Activated naive CD4-positive, alpha-beta T cell treated with anti-CD3 and anti-CD28 coated beads for 36 hours (primary cell): Measurements from ENCODE around the gene IGLON5. TPM values are rescaled to one million over a fixed set of nuclear protein-coding genes. Genes with fewer than 3 reads are reported as not detected.

Source experiments
- CTCF ChIA-PET: fragments of 350-600 bp; sonication (Branson Sonifier 250); formaldehyde crosslinking; loops from one replicate; lab custom pipeline; 2021; ENCODE audit warnings: antibody characterized with exemption; lab: Charles Lee
- DNase-seq: peaks from one replicate; pipeline ENCODE4 v3.0.0-alpha.2; 2020
- H3K27ac Mint-ChIP-seq: one replicate; pipeline ENCODE4 v1.8.0; 2021; ENCODE audit warnings: mild to moderate bottlenecking, mixed read lengths
- H3K27me3 Mint-ChIP-seq: one replicate; pipeline ENCODE4 v1.8.0; 2021; ENCODE audit warnings: low read depth, mixed read lengths
- H3K36me3 Mint-ChIP-seq: one replicate; pipeline ENCODE4 v1.8.0; 2021; ENCODE audit warnings: low read depth, mixed read lengths
- H3K4me1 Mint-ChIP-seq: one replicate; pipeline ENCODE4 v1.8.0; 2021; ENCODE audit warnings: low read depth, mixed read lengths
- H3K4me3 Mint-ChIP-seq: one replicate; pipeline ENCODE4 v1.8.0; 2021; ENCODE audit warnings: mild to moderate bottlenecking, moderate library complexity, mixed read lengths
- H3K9me3 Mint-ChIP-seq: one replicate; pipeline ENCODE4 v1.8.0; 2021; ENCODE audit warnings: mixed read lengths
- intact Hi-C: fragments of 100-400 bp; cut with micrococcal nuclease; formaldehyde crosslinking; loops from one replicate; pipeline ENCODE4 v1.15.1; 2023
- total RNA-seq, 2 experiments: library from RNA; stranded (reverse); gene quantifications; one replicate each; pipeline ENCODE4 v1.2.3, GENCODE V29; 2021

Gene IGLON5
- total RNA-seq, 2 experiments from 2014 or later: not detected

DNA sequence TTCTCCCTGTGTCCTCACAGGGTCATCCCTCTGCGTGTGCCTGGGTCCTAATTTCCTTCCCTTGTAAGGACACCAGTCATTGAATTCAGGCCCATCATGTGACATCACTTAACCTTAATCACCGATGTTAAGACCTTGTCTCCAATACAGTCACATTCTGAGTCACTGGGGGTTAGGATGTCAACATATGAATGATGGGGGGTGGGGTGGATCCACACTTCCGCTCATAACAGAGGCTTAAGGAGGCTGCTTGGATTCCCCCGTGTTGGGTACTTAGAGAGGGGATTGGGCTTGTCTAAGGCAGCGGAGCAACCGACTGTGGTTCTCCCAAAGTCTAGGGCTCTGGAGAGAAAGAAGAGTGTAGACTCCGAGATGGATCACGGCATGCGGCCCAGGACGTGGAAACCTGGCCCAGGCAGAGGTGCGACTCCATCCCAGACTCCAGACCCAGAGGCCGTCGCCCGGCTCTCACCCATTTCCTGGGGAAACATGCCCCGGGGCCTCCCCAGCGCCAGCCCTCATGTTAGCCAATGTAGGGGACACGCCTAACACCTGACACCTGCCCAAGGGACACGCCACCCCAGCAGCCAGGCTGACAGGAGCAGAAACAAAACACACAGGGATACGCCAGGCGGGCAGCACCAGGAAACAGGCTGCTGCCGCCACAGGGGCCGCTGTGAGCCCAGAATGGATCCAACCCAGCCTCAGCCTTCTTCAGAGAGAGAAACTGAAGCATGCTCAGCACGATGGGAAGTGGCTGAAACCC lies 17.1 kb upstream of the IGLON5 start:
- peaks cover 10% of the 10 kb centered on the region for H3K27me3 Mint-ChIP-seq
- intact Hi-C loops: no loop called here
- H3K4me3 Mint-ChIP-seq: no peak overlapping the region
- H3K4me1 Mint-ChIP-seq: no peaks in the 10 kb centered on the region
- DNase-seq: no peak
- no peaks in the 10 kb centered on the region for H3K36me3 Mint-ChIP-seq
- no peaks in the 10 kb centered on the region for H3K9me3 Mint-ChIP-seq
- no peak overlapping the region for H3K27ac Mint-ChIP-seq
- CTCF ChIA-PET: interaction anchor here (0.8 to 1.8 kb wide), 2 partner anchors 44 to 127 kb away, joined by 4 read pairs; no protein-coding TSS in a partner anchor

DNA sequence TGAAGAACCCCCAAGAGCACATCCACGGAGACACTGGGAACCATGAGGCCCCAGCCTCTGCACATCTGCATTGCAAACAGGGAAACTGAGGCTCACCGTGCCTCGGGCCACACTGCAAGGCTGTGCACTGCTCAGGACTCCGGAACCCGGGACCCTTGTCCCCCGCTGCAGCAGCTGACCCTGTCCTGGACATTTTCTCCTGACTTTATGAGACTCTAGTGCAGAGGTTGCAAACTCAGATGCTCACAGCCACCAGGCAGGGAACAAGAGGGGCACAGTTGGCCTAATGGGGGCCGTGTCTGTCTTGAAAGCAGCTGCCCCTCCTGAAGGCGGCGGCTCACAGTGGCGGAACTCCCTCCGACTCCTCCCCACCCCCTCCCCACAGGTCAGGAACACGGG lies 16.5 kb upstream of the IGLON5 start:
- Mint-ChIP-seq H3K27me3 (peaks cover 10% of the 10 kb centered on the region), H3K9me3 (no peaks in the 10 kb centered on the region), H3K27ac (no peak overlapping the region), H3K36me3 (no peaks in the 10 kb centered on the region), H3K4me1 (no peaks in the 10 kb centered on the region), H3K4me3 (no peak overlapping the region)
- intact Hi-C loops: no loop called here
- no peak for DNase-seq
- CTCF ChIA-PET: interaction anchor here (1.8 kb wide), 1 partner anchor 44 kb away, joined by 4 read pairs; no protein-coding TSS in a partner anchor

DNA sequence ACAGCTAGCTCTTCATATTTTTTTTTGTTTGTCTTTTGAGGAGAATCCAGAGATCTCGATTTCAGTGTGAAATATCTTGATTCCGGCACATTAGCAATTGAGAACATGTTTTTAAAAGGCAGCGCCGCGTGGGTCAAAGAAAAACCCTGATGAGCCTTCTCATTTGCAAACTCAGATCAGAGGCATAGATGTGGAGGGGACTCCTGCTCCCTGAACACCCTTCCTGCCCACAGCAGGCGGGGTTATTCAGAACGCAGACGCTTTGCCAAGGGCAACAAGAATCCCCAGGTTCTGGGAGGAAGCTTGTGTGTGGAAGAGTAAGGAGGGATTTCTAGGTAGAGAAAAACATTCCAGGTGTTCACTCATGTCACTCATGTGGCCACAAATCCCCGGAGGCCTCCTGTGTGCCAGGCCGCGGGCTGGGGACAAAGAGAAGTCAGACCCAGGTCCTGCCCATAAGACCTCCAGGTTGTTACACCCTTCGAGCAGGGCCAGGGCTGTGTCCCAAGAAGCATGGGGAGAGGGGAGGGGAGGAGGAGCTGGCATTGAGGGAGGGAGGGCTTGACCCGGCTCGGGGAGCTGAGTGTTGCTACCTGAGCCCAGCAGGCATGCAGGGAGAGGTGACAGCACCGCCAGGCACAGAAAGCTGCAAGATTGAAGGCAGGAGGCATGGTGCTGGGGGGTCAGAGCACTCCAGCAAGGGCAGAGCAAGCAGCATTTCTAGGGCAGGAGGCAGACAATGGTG lies 15.9 kb upstream of the IGLON5 start:
- no peak overlapping the region for H3K27ac Mint-ChIP-seq
- intact Hi-C loops: no loop called here
- no peak for DNase-seq
- H3K9me3 Mint-ChIP-seq: no peaks in the 10 kb centered on the region
- no peak overlapping the region for H3K4me3 Mint-ChIP-seq
- no peaks in the 10 kb centered on the region for H3K36me3 Mint-ChIP-seq
- no peaks in the 10 kb centered on the region for H3K4me1 Mint-ChIP-seq
- peaks cover 8% of the 10 kb centered on the region for H3K27me3 Mint-ChIP-seq
- CTCF ChIA-PET: interaction anchor here (0.6 to 1.8 kb wide), 2 partner anchors 43 to 142 kb away, joined by 4 read pairs; no protein-coding TSS in a partner anchor

DNA sequence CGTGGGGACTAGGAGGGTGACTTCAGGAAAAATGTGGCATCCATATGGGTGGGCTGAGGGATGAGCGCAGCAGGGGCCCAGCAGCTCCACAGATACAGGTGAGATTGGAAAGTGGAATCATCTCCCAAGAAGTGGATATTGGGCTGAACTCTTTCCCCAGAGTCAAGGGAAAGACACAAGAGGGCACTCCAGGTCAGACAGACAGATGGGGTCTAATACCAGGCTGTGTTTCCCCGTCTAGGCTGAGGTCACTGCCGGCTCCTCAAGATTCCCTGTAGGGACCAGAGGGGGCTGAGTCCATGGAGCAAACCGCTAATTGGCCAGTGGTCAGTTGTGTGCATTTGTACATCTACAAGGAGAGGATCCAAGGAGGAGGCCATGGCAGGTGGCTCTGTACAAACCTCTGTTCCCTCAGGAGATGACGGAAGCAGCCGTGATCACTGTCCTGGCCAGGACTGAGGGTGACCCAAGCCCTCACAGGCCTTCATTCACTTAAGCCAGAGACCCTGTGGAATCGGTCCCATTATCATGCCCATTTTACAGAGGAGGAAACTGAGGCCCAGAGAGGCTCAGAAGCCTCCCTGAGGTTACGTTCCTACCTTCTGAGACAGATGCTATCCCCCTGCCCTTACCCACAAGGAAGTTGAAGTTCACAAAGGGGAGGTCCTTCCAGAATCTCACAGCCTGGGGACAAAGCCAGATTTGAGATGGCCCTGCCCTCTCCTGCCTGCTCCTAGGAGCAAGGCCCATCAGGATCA lies 14.9 kb upstream of the IGLON5 start:
- no peak overlapping the region for H3K4me3 Mint-ChIP-seq
- no peaks in the 10 kb centered on the region for H3K9me3 Mint-ChIP-seq
- H3K27me3 Mint-ChIP-seq: peaks cover 8% of the 10 kb centered on the region
- intact Hi-C loops: no loop called here
- CTCF ChIA-PET: interaction anchor here (0.6 to 1.8 kb wide), 2 partner anchors 42 to 141 kb away, joined by 4 read pairs; no protein-coding TSS in a partner anchor
- no peak overlapping the region for H3K27ac Mint-ChIP-seq
- DNase-seq: no peak
- no peaks in the 10 kb centered on the region for H3K36me3 Mint-ChIP-seq
- H3K4me1 Mint-ChIP-seq: no peaks in the 10 kb centered on the region

DNA sequence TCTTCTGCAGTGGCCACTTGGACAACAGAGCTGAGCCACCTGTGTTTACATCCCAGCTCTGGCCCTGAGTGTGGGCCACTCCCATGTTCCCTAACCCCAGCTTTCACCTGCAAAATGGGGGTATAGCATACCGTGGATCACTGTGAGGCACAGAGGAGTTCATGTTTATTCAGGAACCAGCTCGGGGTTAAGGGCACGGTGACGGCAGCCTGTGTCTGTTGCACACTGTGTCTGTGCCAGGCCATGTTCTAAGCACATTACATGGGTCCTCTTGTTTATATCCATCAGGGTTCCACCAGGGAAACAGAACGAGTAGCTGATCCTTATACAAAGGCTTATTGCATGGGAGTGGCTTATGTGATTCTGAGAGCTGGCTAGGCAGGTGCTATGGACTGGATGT lies 14.0 kb upstream of the IGLON5 start:
- Mint-ChIP-seq H3K36me3 (no peaks in the 10 kb centered on the region), H3K4me1 (no peaks in the 10 kb centered on the region), H3K9me3 (no peaks in the 10 kb centered on the region), H3K4me3 (no peak overlapping the region), H3K27me3 (peaks cover 8% of the 10 kb centered on the region), H3K27ac (no peak overlapping the region)
- intact Hi-C loops: no loop called here
- no peak for DNase-seq
- CTCF ChIA-PET: no interaction called here

DNA sequence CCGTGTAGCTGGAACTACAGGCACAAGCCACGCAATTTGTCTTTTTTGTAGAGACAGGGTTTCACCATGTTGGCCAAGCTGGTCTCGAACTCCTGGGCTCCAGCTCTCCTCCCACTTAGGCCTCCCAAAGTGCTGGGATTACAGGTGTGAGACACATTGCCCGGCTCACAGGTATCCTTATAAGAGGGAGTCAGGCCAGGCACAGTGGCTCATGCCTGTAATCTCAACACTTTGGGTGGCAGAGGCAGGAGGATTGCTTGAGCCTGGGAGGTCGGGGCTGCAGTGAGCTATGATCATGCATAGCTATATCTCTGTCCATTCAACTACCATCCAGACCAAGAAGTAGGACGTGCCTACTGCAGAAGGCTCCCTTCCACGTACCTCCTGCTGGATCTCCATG lies 10.2 kb upstream of the IGLON5 start:
- H3K27ac Mint-ChIP-seq: no peak overlapping the region
- H3K36me3 Mint-ChIP-seq: no peaks in the 10 kb centered on the region
- H3K4me3 Mint-ChIP-seq: no peak overlapping the region
- H3K4me1 Mint-ChIP-seq: no peaks in the 10 kb centered on the region
- no peak for DNase-seq
- H3K9me3 Mint-ChIP-seq: peaks cover 9% of the 10 kb centered on the region
- CTCF ChIA-PET: no interaction called here
- intact Hi-C loops: no loop called here
- peaks cover 2% of the 10 kb centered on the region for H3K27me3 Mint-ChIP-seq

DNA sequence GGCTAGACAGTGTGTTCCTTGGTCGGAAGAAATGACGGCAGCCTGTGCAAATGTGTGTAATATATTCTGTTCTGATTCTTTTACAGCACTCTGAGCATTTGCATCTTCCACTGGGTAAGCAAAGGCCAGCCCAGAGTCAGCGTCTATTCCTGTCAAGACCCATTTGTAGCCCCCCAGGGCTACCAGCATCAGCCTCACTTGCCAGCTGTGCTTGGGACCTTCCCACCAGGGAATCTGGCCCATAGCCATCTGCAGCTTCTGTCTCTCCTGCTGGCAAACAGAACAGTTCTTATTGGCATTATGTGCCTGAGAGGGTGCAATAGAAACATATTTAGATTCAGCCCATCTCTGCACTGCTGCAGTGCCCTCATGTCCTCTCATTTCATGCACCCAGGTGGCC lies 6.0 kb upstream of the IGLON5 start:
- Mint-ChIP-seq H3K27ac (no peak overlapping the region), H3K4me3 (no peak overlapping the region), H3K9me3 (peaks cover 19% of the 10 kb centered on the region), H3K27me3 (peaks cover 28% of the 10 kb centered on the region), H3K4me1 (no peaks in the 10 kb centered on the region), H3K36me3 (peaks cover 2% of the 10 kb centered on the region)
- no peak for DNase-seq
- intact Hi-C loops: no loop called here
- CTCF ChIA-PET: no interaction called here

DNA sequence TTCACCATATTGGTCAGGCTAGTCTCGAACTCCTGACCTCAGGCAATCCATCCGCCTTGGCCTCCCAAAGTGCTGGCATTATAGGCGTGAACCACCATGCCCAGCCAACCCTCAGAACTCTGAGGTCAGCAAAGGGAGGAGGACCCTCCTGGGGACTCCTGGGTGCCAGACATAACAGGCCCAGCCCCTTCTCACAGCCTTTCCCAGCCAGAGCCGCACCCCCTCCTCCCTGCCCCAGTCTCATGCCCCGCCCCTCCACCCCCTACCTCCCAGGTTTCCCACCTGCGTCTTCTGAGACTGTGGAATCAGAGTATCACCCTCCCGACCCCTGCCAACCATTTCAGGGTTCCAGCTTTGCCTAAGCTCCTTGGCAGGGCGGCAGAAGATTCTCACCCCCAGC lies 5.2 kb downstream of the IGLON5 start:
- no peak for DNase-seq
- intact Hi-C loops: no loop called here
- CTCF ChIA-PET: no interaction called here
- H3K27me3 Mint-ChIP-seq: peaks cover 29% of the 10 kb centered on the region
- no peak overlapping the region for H3K4me3 Mint-ChIP-seq
- no peak overlapping the region for H3K27ac Mint-ChIP-seq
- H3K9me3 Mint-ChIP-seq: no peaks in the 10 kb centered on the region
- no peaks in the 10 kb centered on the region for H3K4me1 Mint-ChIP-seq
- no peaks in the 10 kb centered on the region for H3K36me3 Mint-ChIP-seq

DNA sequence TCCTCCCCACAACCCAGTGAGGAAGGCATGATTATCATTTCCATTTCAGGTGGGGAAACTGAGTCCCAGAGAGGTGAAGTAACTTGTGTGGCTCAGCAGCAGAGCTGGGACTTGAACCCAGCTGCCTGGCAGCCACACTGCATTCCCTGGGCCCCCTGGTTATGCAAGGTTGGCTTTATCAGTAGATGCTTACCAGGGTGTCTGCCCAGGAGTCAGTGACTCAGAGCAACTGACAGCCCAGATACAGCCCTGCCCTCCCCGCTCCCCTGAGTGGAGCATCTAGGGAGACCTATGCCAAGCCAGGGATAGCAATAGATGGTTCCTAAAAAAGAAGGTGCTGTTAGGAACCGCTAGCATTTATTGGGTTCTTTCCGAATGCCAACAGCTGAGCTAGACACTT lies 5.9 kb downstream of the IGLON5 start:
- no peak overlapping the region for H3K4me3 Mint-ChIP-seq
- CTCF ChIA-PET: no interaction called here
- H3K4me1 Mint-ChIP-seq: no peaks in the 10 kb centered on the region
- no peaks in the 10 kb centered on the region for H3K9me3 Mint-ChIP-seq
- DNase-seq: no peak
- H3K36me3 Mint-ChIP-seq: no peaks in the 10 kb centered on the region
- H3K27ac Mint-ChIP-seq: no peak overlapping the region
- peaks cover 26% of the 10 kb centered on the region for H3K27me3 Mint-ChIP-seq
- intact Hi-C loops: no loop called here

DNA sequence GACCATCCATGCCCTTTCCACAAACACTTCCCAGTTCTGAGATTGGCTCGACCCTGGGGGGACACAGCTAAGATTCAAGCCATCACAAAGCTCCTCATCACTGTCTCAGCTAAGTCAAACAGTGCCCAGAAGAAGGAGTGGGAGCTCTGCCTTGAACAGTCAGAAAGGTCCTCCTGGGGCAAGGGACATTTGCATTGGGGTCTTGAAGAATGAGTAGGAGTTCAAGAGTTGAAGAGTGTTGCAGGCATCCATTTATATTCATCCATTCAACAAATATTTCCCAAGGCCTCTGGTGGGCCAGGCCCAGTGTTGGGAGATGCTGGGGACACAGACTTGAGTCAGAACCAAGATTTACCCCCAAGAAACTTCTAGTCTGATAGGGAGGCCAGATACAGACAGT lies 6.5 kb downstream of the IGLON5 start:
- Mint-ChIP-seq H3K27me3 (peaks cover 23% of the 10 kb centered on the region), H3K4me3 (no peak overlapping the region), H3K36me3 (no peaks in the 10 kb centered on the region), H3K4me1 (no peaks in the 10 kb centered on the region), H3K9me3 (no peaks in the 10 kb centered on the region), H3K27ac (no peak overlapping the region)
- CTCF ChIA-PET: no interaction called here
- intact Hi-C loops: no loop called here
- DNase-seq: no peak

DNA sequence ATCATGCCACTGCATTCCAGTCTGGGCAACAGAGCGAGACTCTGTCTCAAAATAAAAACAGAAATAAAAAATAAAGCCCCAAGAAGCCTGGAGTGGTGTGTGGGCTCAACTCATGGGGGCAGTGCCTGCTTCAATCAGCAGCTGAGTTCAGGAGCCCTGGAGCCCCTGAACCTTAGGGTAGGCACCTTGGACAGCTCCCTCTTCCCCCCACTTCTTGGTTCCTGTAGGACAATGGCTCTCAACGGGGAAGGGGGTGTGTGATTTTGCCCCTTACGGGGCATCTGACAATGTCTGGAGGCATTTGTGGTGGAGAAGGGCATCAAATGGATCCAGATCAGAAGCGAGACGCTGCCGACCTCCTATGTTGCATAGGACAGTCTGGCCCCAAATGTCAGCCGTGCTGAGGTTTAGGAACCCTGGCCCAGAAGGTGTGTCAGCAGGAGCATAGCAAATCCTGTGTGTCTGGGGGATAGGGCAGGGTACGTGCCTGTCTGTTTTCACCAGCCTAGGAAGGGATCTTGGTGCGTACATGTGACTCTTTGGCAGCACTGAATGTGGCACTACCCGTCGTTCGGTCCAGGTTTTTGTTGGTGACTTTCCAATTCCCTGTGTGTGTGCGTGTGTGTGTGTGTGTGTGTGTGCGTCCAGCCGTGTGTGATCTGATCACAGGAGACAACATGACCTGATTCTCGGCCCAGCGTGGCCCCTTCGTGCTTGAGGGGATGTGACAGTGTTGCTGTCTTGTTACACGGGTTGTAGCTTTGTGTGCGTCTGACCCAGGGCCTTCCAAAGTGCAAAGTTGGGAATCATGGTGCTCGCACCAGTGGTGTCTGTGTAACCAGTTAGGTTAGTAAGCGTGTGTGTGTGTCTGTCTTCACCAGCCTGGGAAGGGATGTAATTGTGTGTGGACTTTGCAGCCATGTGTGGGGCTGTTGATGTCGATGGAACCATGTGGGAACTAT lies 7.5 kb downstream of the IGLON5 start:
- Mint-ChIP-seq H3K27ac (no peak overlapping the region), H3K4me1 (no peaks in the 10 kb centered on the region), H3K27me3 (peaks cover 18% of the 10 kb centered on the region), H3K9me3 (no peaks in the 10 kb centered on the region), H3K4me3 (no peak overlapping the region), H3K36me3 (no peaks in the 10 kb centered on the region)
- CTCF ChIA-PET: no interaction called here
- DNase-seq: no peak
- intact Hi-C loops: no loop called here
